ENCODE measurements around the gene PCOLCE2. TPM values are rescaled to one million over a fixed set of nuclear protein-coding genes. Genes with fewer than 3 reads are reported as not detected.

Gene PCOLCE2
- total RNA-seq, 6 experiments from 2014 or later = 1.8 to 9.7 (median 3.8) TPM

DNA sequence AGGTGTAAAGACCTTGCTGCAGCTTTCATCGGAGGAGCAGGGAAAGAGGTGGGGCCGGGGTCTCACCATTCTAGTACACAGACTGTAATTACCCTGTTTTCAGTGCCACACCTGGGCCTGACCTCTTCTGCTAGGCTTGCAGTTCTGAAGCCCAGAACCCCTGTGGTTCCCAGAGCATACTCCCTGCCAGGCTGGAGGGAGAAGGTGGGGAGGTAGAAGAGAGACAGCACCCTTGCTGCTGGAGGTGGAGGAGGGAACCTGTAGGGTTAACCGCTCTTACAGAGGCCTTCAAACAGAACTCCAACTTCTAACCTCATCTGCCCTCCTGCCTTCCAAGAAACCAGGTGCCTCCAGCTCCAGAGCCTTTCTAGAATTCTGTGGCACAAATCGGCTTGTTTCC, 27.0 kb downstream of the PCOLCE2 start:
- Histone ChIP-seq H3K36me3 (no peaks in the 10 kb centered on the region), H3K9me3 (no peaks in the 10 kb centered on the region), H3K4me1 (peaks cover 0 to 6% (median 0%) of the 10 kb centered on the region in 4 donors), H3K27ac (no peak overlapping the region), H3K4me3 (no peak overlapping the region), H3K27me3 (no peaks in the 10 kb centered on the region)
- TF ChIP-seq POLR2A (IDR thresholded peaks at IDR 0.05) (no peak), CTCF (IDR thresholded peaks at IDR 0.05) (no peak)
- 84% methylated on average over 3 of the region's 4 CpGs for WGBS (ENCODE audit: insufficient coverage, low coverage, low lambda C conversion rate, missing lambda C conversion rate)
- ATAC-seq = no peak
- no peak for DNase-seq
- intact Hi-C loops (cut with DNase I) = no loop called here

DNA sequence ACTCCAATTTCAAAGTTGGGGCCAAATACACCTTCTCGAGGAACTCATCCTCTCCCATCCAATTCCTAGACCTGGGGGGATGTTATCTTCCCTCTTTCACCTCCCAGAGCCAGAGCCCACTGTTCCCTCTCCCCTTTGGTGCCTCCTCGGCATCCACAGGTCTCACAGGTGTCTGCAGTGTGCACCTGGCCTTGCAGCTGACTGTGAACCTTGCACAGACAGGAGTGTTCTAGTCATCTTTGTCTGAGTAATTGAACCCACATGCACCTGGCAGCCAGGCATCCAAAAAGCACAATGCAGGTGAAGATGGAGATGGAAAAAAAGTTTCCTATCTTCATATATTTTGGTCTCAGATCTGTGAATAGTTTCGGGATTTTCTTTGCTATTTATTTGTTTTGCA, 30.8 kb downstream of the PCOLCE2 start:
- Histone ChIP-seq H3K27me3 (no peaks in the 10 kb centered on the region), H3K4me3 (no peak overlapping the region), H3K27ac (no peak overlapping the region), H3K36me3 (no peaks in the 10 kb centered on the region), H3K4me1 (peaks cover 0 to 19% (median 8%) of the 10 kb centered on the region in 4 donors), H3K9me3 (no peaks in the 10 kb centered on the region)
- ATAC-seq = no peak
- DNase-seq = no peak
- intact Hi-C loops (cut with DNase I) = no loop called here
- WGBS (ENCODE audit: insufficient coverage, low coverage, low lambda C conversion rate, missing lambda C conversion rate) = 79% methylated on average over 3 of the region's 3 CpGs
- TF ChIP-seq CTCF (IDR thresholded peaks at IDR 0.05) = no peak
- no peak for TF ChIP-seq POLR2A (IDR thresholded peaks at IDR 0.05)

DNA sequence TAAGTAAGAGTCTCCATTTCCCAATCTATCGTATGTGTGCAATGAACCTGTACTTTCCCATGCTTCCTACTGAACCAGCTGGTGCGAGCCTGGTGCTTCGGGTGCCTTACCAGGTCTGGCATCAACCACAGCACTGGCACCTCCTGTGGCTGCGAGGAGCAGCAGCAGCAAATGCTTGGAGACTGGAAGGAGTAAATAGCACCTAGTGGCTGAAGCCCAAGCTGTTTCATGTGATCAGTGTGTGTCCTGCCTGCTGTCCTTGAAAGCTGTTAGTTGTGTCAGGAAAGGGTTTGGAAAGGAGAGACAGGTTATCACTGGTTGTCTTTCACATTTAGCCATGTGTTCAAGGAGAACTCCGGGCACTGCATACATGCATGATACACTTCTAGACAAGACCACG, 31.8 kb downstream of the PCOLCE2 start:
- Histone ChIP-seq H3K4me1 (peaks cover 0 to 20% (median 8%) of the 10 kb centered on the region in 4 donors), H3K27ac (no peak overlapping the region), H3K4me3 (no peak overlapping the region), H3K27me3 (no peaks in the 10 kb centered on the region), H3K36me3 (no peaks in the 10 kb centered on the region), H3K9me3 (no peaks in the 10 kb centered on the region)
- DNase-seq (peak; percentile 64 to 83 (median 78)), ATAC-seq (peak; percentile 91 to 95 (median 94))
- intact Hi-C loops (cut with DNase I) = no loop called here
- peak; percentile 29 to 41 (median 35) for TF ChIP-seq CTCF (IDR thresholded peaks at IDR 0.05)
- TF ChIP-seq POLR2A (IDR thresholded peaks at IDR 0.05) = no peak
- WGBS (ENCODE audit: insufficient coverage, low coverage, low lambda C conversion rate, missing lambda C conversion rate) = 21% methylated on average over 6 of the region's 6 CpGs

DNA sequence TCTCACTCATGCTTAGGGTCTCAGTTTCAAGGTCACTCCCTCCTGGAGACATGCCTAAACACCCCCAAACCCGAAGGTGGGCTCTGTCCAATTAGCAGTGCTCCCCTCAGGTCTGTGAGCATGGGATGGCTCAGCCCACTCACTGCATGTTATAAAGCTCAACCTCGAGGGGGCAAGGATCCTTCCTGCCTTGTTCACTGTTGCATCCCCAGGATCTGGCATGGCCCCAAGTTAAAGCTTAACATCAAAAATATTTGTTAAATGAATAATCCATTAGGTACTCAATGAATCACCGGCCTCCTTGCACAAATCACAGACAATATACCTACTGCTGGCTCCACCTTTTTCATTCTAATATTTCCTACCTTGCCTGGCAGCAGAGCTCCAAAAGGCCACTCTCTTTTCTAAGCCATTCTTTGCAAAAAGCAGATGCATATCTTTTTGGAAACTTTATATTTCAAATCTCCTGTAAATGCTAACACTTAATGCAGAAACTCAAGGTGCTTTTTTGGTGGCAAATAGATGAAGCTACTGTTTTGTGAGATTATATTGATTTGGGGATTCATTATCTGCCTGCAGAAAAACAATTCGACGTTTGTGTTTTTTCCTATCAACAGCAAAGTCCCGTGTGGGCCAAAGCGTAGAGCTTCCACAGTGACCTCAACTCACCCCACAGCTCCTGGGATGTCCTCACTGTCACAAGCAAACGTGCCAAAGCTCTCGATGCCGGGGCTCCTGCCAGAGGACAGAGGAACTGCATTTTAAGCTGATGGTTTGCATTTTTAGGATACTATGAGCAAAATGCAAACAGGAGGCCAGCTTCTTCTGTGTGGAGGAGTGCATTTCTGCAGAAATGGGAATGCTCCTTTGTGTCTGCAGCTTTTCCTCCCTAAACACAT, 35.4 kb downstream of the PCOLCE2 start:
- H3K9me3 ChIP-seq = no peaks in the 10 kb centered on the region
- intact Hi-C loops (cut with DNase I) = no loop called here
- H3K4me3 ChIP-seq = no peak overlapping the region
- ATAC-seq = peak; percentile 71 to 85 (median 78)
- WGBS (ENCODE audit: insufficient coverage, low coverage, low lambda C conversion rate, missing lambda C conversion rate) = 19% methylated on average over 9 of the region's 10 CpGs
- peak; percentile 78 to 88 (median 85) for DNase-seq
- peak overlapping the region in 1 of 3 donors; percentile 35 for H3K27ac ChIP-seq
- H3K4me1 ChIP-seq = peaks cover 0 to 32% (median 8%) of the 10 kb centered on the region in 4 donors
- no peaks in the 10 kb centered on the region for H3K27me3 ChIP-seq
- H3K36me3 ChIP-seq = no peaks in the 10 kb centered on the region
- TF ChIP-seq POLR2A (IDR thresholded peaks at IDR 0.05) = no peak
- no peak for TF ChIP-seq CTCF (IDR thresholded peaks at IDR 0.05)

Measured in right lobe of liver (tissue), 6 donors.